Nephron (organoid): Measurements from ENCODE around the gene XAF1.

Experiments
- H3K27ac Mint-ChIP-seq, 3 experiments: 2 replicates each; pipeline ENCODE4 v1.8.0; 2020; ENCODE audit warnings: mixed read lengths in 3 of 3, mild to moderate bottlenecking in 2 of 3, moderate library complexity in 1 of 3
- H3K27me3 Mint-ChIP-seq: 2 replicates; pipeline ENCODE4 v1.8.0; 2021; ENCODE audit warnings: low read depth, mild to moderate bottlenecking, moderate library complexity, mixed read lengths
- H3K36me3 Mint-ChIP-seq: 2 replicates; pipeline ENCODE4 v1.8.0; 2020; ENCODE audit warnings: low read depth, mixed read lengths
- H3K4me1 Mint-ChIP-seq: 2 replicates; pipeline ENCODE4 v1.8.0; 2020; ENCODE audit warnings: mixed read lengths
- H3K4me3 Mint-ChIP-seq, 3 experiments: 2 replicates each; pipeline ENCODE4 v1.8.0; 2020; ENCODE audit warnings: mild to moderate bottlenecking in 3 of 3, mixed read lengths in 3 of 3, moderate library complexity in 2 of 3
- H3K9me3 Mint-ChIP-seq: 2 replicates; pipeline ENCODE4 v1.8.0; 2020; ENCODE audit warnings: mixed read lengths
- CTCF ChIP-seq, 3 experiments: fragments of 200-600 bp; sonication (generic); IDR thresholded peaks; one replicate each; pipeline ENCODE4 v1.5.0; 2021; ENCODE audit warnings: antibody characterized with exemption in 3 of 3; ENCODE audit not compliant: unreplicated experiment in 3 of 3

Gene XAF1

GRCh38 chr17:6775871-6776405 lies 20.1 kb downstream of the XAF1 start, which contains the start of gene FBXO39:
TSS of gene FBXO39 (plus strand) at chr17:6776215. CDS start at chr17:6779869, 3,654 bp downstream.
- TF ChIP-seq CTCF (IDR thresholded peaks at IDR 0.05; ENCODE audit: unreplicated experiment in 3 of 3) = no peak
- Mint-ChIP-seq H3K27ac (no peak within 1 kb of the TSS), H3K4me3 (peak within 1 kb of the TSS in 1 of 3 experiments; percentile 37), H3K9me3 (peaks cover 20% of the 10 kb centered on the region), H3K4me1 (no peaks in the 10 kb centered on the region), H3K36me3 (no peaks in the 10 kb centered on the region), H3K27me3 (peaks cover 96% of the 10 kb centered on the region)

GRCh38 chr17:6779411-6779810 lies 23.6 kb downstream of the XAF1 start:
- H3K4me1 Mint-ChIP-seq = no peaks in the 10 kb centered on the region
- no peak overlapping the region for H3K27ac Mint-ChIP-seq
- no peak overlapping the region for H3K4me3 Mint-ChIP-seq
- no peaks in the 10 kb centered on the region for H3K36me3 Mint-ChIP-seq
- no peak for TF ChIP-seq CTCF (IDR thresholded peaks at IDR 0.05; ENCODE audit: unreplicated experiment in 3 of 3)
- peaks cover 15% of the 10 kb centered on the region for H3K9me3 Mint-ChIP-seq
- peaks cover 92% of the 10 kb centered on the region for H3K27me3 Mint-ChIP-seq

GRCh38 chr17:6780001-6780400 lies 24.2 kb downstream of the XAF1 start:
- TF ChIP-seq CTCF (IDR thresholded peaks at IDR 0.05; ENCODE audit: unreplicated experiment in 3 of 3) = no peak
- Mint-ChIP-seq H3K36me3 (no peaks in the 10 kb centered on the region), H3K27me3 (peaks cover 87% of the 10 kb centered on the region), H3K27ac (no peak overlapping the region), H3K9me3 (peaks cover 14% of the 10 kb centered on the region), H3K4me1 (no peaks in the 10 kb centered on the region), H3K4me3 (no peak overlapping the region)

GRCh38 chr17:6780886-6781285 lies 25.0 kb downstream of the XAF1 start:
- Mint-ChIP-seq H3K36me3 (no peaks in the 10 kb centered on the region), H3K27me3 (peaks cover 81% of the 10 kb centered on the region), H3K9me3 (peaks cover 18% of the 10 kb centered on the region), H3K27ac (no peak overlapping the region), H3K4me1 (no peaks in the 10 kb centered on the region), H3K4me3 (no peak overlapping the region)
- TF ChIP-seq CTCF (IDR thresholded peaks at IDR 0.05; ENCODE audit: unreplicated experiment in 3 of 3) = no peak

GRCh38 chr17:6782244-6782643 lies 26.4 kb downstream of the XAF1 start:
- no peaks in the 10 kb centered on the region for H3K36me3 Mint-ChIP-seq
- H3K4me1 Mint-ChIP-seq = no peaks in the 10 kb centered on the region
- peaks cover 16% of the 10 kb centered on the region for H3K9me3 Mint-ChIP-seq
- no peak overlapping the region for H3K27ac Mint-ChIP-seq
- H3K4me3 Mint-ChIP-seq = no peak overlapping the region
- peaks cover 75% of the 10 kb centered on the region for H3K27me3 Mint-ChIP-seq
- no peak for TF ChIP-seq CTCF (IDR thresholded peaks at IDR 0.05; ENCODE audit: unreplicated experiment in 3 of 3)

GRCh38 chr17:6786618-6787017 lies 30.8 kb downstream of the XAF1 start:
- H3K27me3 Mint-ChIP-seq = peaks cover 78% of the 10 kb centered on the region
- H3K4me3 Mint-ChIP-seq = no peak overlapping the region
- H3K27ac Mint-ChIP-seq = no peak overlapping the region
- no peaks in the 10 kb centered on the region for H3K4me1 Mint-ChIP-seq
- H3K9me3 Mint-ChIP-seq = peaks cover 14% of the 10 kb centered on the region
- TF ChIP-seq CTCF (IDR thresholded peaks at IDR 0.05; ENCODE audit: unreplicated experiment in 3 of 3) = no peak
- no peaks in the 10 kb centered on the region for H3K36me3 Mint-ChIP-seq
